Activated CD8-positive, alpha-beta T cell treated with anti-CD3 and anti-CD28 coated beads for 36 hours (primary cell): ENCODE measurements around the gene NAT9. TPM values are rescaled to one million over a fixed set of nuclear protein-coding genes. Genes with fewer than 3 reads are reported as not detected.

Experiments used
- ATAC-seq: fragments of 200-7000 bp; cut with Tn5 transposase; one replicate; pipeline ENCODE4 v1.10.0; 2021; ENCODE audit warnings: mild to moderate bottlenecking, moderate library complexity
- CTCF ChIA-PET: fragments of 350-600 bp; sonication (Branson Sonifier 250); formaldehyde crosslinking; loops from one replicate; lab custom pipeline; 2021; ENCODE audit warnings: antibody characterized with exemption; lab: Charles Lee
- POLR2A ChIA-PET: fragments of 350-600 bp; sonication (Branson Sonifier 250); formaldehyde crosslinking; loops from one replicate; lab custom pipeline; 2021; ENCODE audit warnings: antibody characterized with exemption; lab: Charles Lee
- DNase-seq: peaks from one replicate; pipeline ENCODE4 v3.0.0-alpha.2; 2020
- H3K27ac Mint-ChIP-seq: one replicate; pipeline ENCODE4 v1.8.0; 2021; ENCODE audit warnings: mild to moderate bottlenecking, mixed read lengths
- H3K27me3 Mint-ChIP-seq: one replicate; pipeline ENCODE4 v1.8.0; 2021; ENCODE audit warnings: mixed read lengths
- H3K36me3 Mint-ChIP-seq: one replicate; pipeline ENCODE4 v1.8.0; 2021; ENCODE audit warnings: low read depth, mixed read lengths
- H3K4me1 Mint-ChIP-seq: one replicate; pipeline ENCODE4 v1.8.0; 2021; ENCODE audit warnings: low read depth, mixed read lengths
- H3K4me3 Mint-ChIP-seq: one replicate; pipeline ENCODE4 v1.8.0; 2021; ENCODE audit warnings: mild to moderate bottlenecking, moderate library complexity, mixed read lengths
- H3K9me3 Mint-ChIP-seq: one replicate; pipeline ENCODE4 v1.8.0; 2021; ENCODE audit warnings: mixed read lengths
- CTCF ChIP-seq: fragments of 200-600 bp; IDR thresholded peaks from one replicate; pipeline ENCODE4 v1.8.0; 2022; ENCODE audit warnings: antibody characterized with exemption, mild to moderate bottlenecking
- intact Hi-C: fragments of 100-400 bp; cut with micrococcal nuclease; formaldehyde crosslinking; loops from one replicate; pipeline ENCODE4 v1.10.0; 2022
- total RNA-seq, 2 experiments: library from RNA; stranded (reverse); gene quantifications; one replicate each; pipeline ENCODE4 v1.2.3, GENCODE V29; 2021

The NAT9 gene
- total RNA-seq, 2 experiments from 2014 or later: 35.5 to 42.4 TPM

GRCh38 chr17:74737299-74738050 lies 38.7 kb downstream of the NAT9 start:
- intact Hi-C loops: loop anchor here (5.0 kb wide), 1 partner anchor 80 kb away; no protein-coding TSS in a partner anchor
- CTCF ChIA-PET: interaction anchor here (0.6 to 8.1 kb wide), 32 partner anchors 8 to 253 kb away, joined by 3 to 207 read pairs (median 7); partner anchors contain the start of genes FDXR and NAT9
- H3K4me1 Mint-ChIP-seq: peaks cover 54% of the 10 kb centered on the region

GRCh38 chr17:74736513-74737298 lies 39.4 kb downstream of the NAT9 start, which contains the start of gene RAB37:
Gene RAB37 (plus strand): TSS chr17:74737256. CDS start chr17:74737273, 17 bp downstream.
- DNase-seq: peak; percentile 62
- intact Hi-C loops: loop anchor here (5.0 kb wide), 1 partner anchor 79 kb away; no protein-coding TSS in a partner anchor
- ATAC-seq: peak; percentile 17
- Mint-ChIP-seq H3K4me3 (peak within 1 kb of the TSS; percentile 78), H3K4me1 (peaks cover 46% of the 10 kb centered on the region), H3K27ac (peak within 1 kb of the TSS; percentile 90), H3K36me3 (no peaks in the 10 kb centered on the region), H3K9me3 (no peaks in the 10 kb centered on the region), H3K27me3 (no peaks in the 10 kb centered on the region)
- peak; percentile 53 for TF ChIP-seq CTCF
- CTCF ChIA-PET: interaction anchor here (0.6 to 8.1 kb wide), 34 partner anchors 9 to 279 kb away, joined by 3 to 207 read pairs (median 7); partner anchors contain the start of gene FDXR
- POLR2A ChIA-PET: interaction anchor here (0.6 to 2.9 kb wide), 9 partner anchors 8 to 136 kb away, joined by 3 to 35 read pairs (median 5); partner anchors contain the start of genes FDXR and NHERF1

More at GRCh38 chr17:74737299-74738050, 38.7 kb downstream of the NAT9 start:
- DNase-seq (peak; percentile 68), ATAC-seq (peak; percentile 7)
- TF ChIP-seq CTCF: peak; percentile 60
- peak overlapping the region; percentile 78 for H3K4me3 Mint-ChIP-seq
- POLR2A ChIA-PET: interaction anchor here (0.6 to 2.9 kb wide), 11 partner anchors 11 to 136 kb away, joined by 3 to 35 read pairs (median 5); partner anchors contain the start of genes FDXR and NHERF1
- H3K9me3 Mint-ChIP-seq: no peaks in the 10 kb centered on the region
- no peaks in the 10 kb centered on the region for H3K36me3 Mint-ChIP-seq
- no peaks in the 10 kb centered on the region for H3K27me3 Mint-ChIP-seq
- peak overlapping the region; percentile 90 for H3K27ac Mint-ChIP-seq

- Mint-ChIP-seq H3K9me3 (no peaks in the 10 kb centered on the region), H3K4me1 (peaks cover 37% of the 10 kb centered on the region), H3K27ac (no peak overlapping the region), H3K36me3 (no peaks in the 10 kb centered on the region), H3K27me3 (no peaks in the 10 kb centered on the region), H3K4me3 (no peak overlapping the region)
- DNase-seq: no peak
- TF ChIP-seq CTCF: no peak
- intact Hi-C loops: no loop called here
- POLR2A ChIA-PET: interaction anchor here (0.8 kb wide), 1 partner anchor 24 kb away, joined by 3 read pairs; no protein-coding TSS in a partner anchor
- ATAC-seq: no peak
- CTCF ChIA-PET: interaction anchor here (4.7 to 4.8 kb wide), 3 partner anchors 12 to 24 kb away, joined by 25 to 48 read pairs (median 31); no protein-coding TSS in a partner anchor
Observed at GRCh38 chr17:74734256-74734655, 41.9 kb downstream of the NAT9 start.

GRCh38 chr17:74733365-74734122 lies 42.6 kb downstream of the NAT9 start:
- peaks cover 30% of the 10 kb centered on the region for H3K4me1 Mint-ChIP-seq
- H3K4me3 Mint-ChIP-seq: no peak overlapping the region
- intact Hi-C loops: no loop called here
- H3K27me3 Mint-ChIP-seq: no peaks in the 10 kb centered on the region
- no peak for TF ChIP-seq CTCF
- ATAC-seq (no peak), DNase-seq (no peak)
- ChIA-PET POLR2A (no interaction called here), CTCF (interaction anchor here (4.8 kb wide), 1 partner anchor 12 kb away, joined by 48 read pairs; no protein-coding TSS in a partner anchor)
- H3K36me3 Mint-ChIP-seq: no peaks in the 10 kb centered on the region
- no peaks in the 10 kb centered on the region for H3K9me3 Mint-ChIP-seq
- H3K27ac Mint-ChIP-seq: no peak overlapping the region
